ENCODE results near the gene LRP8.
A peak's percentile ranks its signal among the peaks of the same experiment; 100 is the strongest.

LRP8 gene

DNA sequence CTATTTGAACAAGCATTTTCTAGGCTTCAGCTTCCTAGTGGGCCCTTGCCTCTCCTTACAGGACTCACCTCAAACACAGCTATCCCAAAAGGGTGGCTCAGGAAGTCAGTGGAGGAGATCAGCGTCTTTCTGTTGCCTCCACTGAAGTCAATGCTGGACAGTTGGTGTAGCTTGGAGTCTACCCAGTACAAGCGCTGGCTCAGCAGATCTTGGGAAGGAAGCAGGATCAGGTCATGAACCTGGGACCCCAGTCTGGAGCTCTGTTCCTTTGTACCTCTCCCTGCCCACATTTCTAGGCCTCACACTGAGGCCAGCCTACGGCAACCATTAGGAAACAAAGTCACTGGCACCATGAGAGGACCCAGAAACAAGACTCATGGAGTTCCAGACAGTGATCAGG, 65.9 kb downstream of the LRP8 start:
- DNase-seq (ENCODE audit: low read depth in 2 of 2) = no peak

- no peak for DNase-seq (ENCODE audit: low read depth in 2 of 2)
These were observed 67.1 kb downstream of the LRP8 start for GRCh38 chr1:53260631-53261247.

DNA sequence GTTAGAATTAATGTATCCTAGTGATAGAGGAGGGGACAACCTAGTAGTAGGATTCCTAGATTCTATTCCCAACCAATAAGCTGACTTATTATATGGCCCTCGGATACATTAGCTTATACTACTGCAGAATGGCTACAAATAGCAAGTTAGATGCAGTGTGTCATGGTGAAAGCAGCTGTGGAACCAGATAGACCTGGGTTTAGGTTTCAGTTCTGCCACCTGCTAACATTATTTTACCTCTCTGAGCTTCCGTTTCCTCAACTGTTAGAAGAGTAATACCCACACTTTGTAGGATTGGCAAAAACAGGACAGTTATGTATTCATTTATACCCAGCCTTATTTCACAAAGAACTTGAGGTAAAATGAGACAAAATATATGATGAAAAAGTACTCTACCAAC, 67.9 kb downstream of the LRP8 start:
- no peak for DNase-seq (ENCODE audit: low read depth in 2 of 2)

GRCh38 chr1:53258216-53258615, 69.7 kb downstream of the LRP8 start:
- DNase-seq (ENCODE audit: low read depth in 2 of 2) = no peak

GRCh38 chr1:53257454-53258081, 70.3 kb downstream of the LRP8 start:
- no peak for DNase-seq (ENCODE audit: low read depth in 2 of 2)

DNA sequence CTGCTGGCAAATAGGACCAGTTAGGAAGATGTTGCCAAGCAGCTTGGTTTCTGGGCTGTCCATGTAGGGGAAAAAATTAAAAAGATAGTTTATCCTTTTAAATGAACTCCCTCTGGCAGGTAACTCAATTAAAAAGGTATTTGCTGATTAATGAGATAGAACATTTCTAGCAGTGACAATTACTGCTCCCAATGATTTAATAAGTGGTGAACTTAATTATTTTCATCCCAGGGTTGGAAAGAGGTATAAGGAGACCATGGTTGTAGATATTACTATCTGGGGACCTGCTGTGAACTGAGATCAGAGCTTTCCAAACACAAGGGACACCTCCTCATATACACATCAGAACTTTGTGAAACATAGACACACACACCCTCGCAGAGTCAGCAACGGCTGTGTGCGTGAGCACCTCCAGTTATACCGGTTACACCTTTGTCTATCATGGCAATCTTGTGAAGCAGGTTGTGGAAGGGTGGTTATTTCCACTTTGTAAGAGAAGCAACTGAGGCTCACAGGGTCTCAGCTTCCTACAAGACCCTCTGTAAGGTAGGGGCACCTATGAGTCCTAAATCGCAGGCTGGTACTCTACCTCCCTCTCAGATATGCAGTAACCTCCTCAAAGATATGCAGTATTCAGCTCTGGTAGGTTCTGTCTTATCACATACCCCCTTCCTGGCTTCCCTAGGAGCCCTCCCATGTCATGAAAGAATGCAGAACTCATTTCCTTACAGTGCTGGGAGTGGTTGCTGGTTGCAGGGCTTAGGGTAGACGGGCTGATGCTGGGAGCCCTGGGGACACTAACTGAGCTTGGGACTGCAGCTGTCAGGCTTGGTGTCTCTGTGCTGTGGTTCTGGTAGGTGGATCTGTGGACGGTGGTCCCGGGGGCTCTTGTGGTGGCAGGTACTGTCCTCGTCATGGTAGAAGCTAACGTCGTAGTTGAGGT, 71.1 kb downstream of the LRP8 start:
- DNase-seq (ENCODE audit: low read depth in 2 of 2) = no peak

- no peak for DNase-seq (ENCODE audit: low read depth in 2 of 2)
These were observed 72.8 kb downstream of the LRP8 start for GRCh38 chr1:53255031-53255430.

GRCh38 chr1:53254011-53254640, 73.7 kb downstream of the LRP8 start:
- DNase-seq (ENCODE audit: low read depth in 2 of 2) = no peak

GRCh38 chr1:53250325-53250724, 77.5 kb downstream of the LRP8 start:
- no peak for DNase-seq (ENCODE audit: low read depth in 2 of 2)

- DNase-seq (ENCODE audit: low read depth in 2 of 2) = no peak
These were observed 78.2 kb downstream of the LRP8 start for GRCh38 chr1:53249706-53250105.

GRCh38 chr1:53246261-53247134, 81.4 kb downstream of the LRP8 start:
- DNase-seq (ENCODE audit: low read depth in 2 of 2) = peak; percentile 86 to 91

GRCh38 chr1:53244141-53244540, 83.7 kb downstream of the LRP8 start:
- no peak for DNase-seq (ENCODE audit: low read depth in 2 of 2)

DNA sequence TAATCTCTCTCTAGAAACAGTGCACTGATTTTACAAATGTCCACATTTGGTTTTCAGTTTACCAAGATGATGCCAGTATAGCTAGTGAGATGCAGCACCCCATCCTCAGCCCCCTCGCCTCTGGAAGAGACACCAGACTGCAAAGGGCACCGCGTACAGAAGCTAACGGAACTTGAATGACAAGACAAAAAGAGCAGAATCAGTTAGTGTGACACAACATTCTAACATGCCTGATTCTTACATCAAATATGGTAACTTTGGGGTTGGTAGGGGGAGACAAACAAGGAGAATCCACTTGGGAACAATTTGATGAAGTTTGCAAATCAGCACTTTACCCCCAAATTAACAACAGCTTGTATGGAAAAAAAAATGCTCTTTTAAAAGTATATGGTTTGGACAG, 85.5 kb downstream of the LRP8 start:
- no peak for DNase-seq (ENCODE audit: low read depth in 2 of 2)

GRCh38 chr1:53241828-53242227, 86.0 kb downstream of the LRP8 start:
- DNase-seq (ENCODE audit: low read depth in 2 of 2) = no peak

DNA sequence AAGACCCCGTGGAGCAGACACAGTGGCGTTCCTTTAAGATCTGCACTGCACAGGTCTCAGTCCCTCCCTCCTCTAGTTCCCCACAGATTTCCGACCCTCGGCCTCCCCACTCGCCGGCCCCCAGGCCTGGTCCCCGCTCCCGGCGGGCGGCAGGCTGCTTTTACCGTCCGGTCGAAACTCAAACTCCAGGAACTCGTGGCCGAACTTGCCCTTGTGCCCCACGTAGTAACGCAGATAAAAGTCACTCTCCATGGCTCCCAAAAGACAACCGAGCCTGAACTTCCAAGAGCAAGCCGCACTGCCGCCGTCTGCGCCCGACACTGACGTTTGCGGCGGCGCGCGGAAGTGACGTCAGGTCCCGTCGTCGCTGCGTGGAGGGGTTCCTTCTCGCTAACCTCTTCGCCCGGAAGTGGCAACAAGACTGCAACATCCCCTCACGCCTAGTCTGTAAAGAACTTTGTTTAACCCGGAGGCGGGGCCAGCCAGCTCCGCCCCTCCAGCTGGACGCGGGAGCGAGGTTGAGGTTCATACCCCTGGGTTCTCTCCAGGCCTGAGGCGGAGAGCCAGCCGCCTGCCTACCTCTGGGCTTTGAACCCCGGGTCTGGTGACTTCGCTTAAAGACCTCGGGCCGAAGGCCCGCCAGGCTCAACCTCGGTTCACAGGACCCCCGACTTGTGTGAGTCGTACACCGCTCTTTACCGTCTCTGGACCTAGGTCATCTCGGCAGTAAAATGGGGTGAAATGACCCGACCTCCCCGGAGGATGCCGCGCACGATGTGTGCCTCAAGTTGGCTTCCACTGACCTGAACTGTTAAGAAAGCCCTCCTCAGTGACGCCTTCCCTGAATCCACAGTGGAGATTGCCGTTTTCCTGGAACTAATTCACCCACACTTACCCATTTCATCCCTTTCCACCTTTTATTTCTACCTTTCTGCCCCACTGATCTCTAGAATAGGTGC, 89.4 kb downstream of the LRP8 start, which contains the start of gene MAGOH:
Gene MAGOH, minus strand, starts transcription at position 322 of the 959 bp plus-strand sequence. Its CDS starts 70 bp downstream, at position 252.
- DNase-seq (ENCODE audit: low read depth in 2 of 2) = peak; percentile 86 to 88

DNA sequence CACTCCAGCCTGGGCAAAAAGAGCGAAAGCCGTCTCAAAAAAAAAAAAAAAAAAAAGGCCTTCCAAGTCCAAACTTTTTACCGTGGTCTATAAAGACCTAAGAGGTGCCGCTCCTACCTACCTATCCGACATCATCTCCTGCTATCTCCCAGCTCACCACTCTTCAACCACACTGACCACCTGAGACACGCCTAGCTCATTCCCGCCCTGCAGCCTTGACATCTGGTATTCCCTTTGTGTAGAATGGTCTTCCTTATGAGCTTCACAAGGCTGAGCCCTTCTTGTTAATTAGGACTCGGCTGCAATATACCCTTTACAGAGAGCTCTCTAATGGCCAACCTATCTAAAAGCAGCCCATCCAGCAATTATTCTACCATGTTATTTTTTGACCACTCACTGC, 90.2 kb downstream of the LRP8 start:
- no peak for DNase-seq (ENCODE audit: low read depth in 2 of 2)

DNA sequence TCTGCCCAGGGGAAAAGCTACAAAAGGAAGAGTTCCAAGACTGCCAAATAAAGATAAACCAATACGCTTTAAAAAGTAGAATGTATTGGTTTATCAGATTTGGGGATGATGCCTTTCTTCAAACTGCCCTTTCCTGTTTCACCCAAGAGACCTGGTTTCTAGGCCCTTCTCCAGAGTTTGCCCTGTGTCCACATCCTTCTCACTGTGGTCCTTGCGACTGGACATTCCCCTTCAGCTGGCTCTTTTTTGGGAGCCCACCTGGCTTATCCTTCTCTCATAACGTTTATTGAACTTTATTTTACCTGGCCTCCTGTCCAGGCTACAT, 106.9 kb downstream of the LRP8 start:
- no peak for DNase-seq (ENCODE audit: low read depth in 2 of 2)

GRCh38 chr1:53220171-53220961, 107.5 kb downstream of the LRP8 start, which contains the start of gene CZIB:
Gene CZIB, minus strand, starts transcription at chr1:53220634. Its CDS starts 59 bp downstream, at chr1:53220575.
- DNase-seq (ENCODE audit: low read depth in 2 of 2) = peak in 1 of 2 experiments; percentile 61

DNA sequence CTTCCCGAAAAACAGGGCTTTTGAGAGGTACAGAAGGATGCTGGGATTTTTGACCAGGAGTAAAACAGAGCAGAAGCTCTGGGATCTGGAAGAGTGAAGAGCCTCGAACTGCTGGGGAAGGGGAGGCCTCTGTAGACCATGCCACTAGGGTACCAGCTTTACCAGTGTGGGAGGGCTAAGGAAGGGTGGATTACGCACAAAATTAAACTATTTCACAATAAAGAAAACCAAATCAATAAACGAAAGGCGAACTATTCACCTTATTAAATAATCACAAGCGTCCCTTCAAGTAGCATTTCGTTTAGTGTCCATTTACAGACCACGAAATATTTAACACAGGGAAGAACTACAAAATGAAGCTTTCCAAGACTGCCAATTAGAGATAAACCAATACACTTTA, 108.2 kb downstream of the LRP8 start:
- DNase-seq (ENCODE audit: low read depth in 2 of 2) = no peak
